ENCODE results near the gene SMCR8. TPM values are rescaled to one million over a fixed set of nuclear protein-coding genes. Genes with fewer than 3 reads are reported as not detected.

The SMCR8 gene
- total and polyA plus RNA-seq, 2 donors (not counting 3 experiments of a cell fraction or from before 2014, with no cell fraction given): 9.5 to 17.6 TPM

- dilution Hi-C loops (cut with MboI; ENCODE audit: extremely low pct_ligation_motif_present, low sequenced_read_pairs): no loop called here
- Histone ChIP-seq H3K4me3 (replicated peaks in 1 of 3; ENCODE audit: insufficient read depth in 1 of 3, low read depth in 1 of 3, low read length in 3 of 3) (no peak overlapping the region), H3K27me3 (ENCODE audit: control insufficient read depth in 2 of 2, insufficient read depth in 2 of 2, low read length in 2 of 2) (no peaks in the 10 kb centered on the region), H4K20me1 (replicated peaks; ENCODE audit: control insufficient read depth, extremely low read depth, insufficient read depth, low read length) (no peaks in the 10 kb centered on the region), H3K4me1 (ENCODE audit: control insufficient read depth, extremely low read depth, insufficient read depth, low read length) (no peaks in the 10 kb centered on the region), H3K9me3 (replicated peaks; ENCODE audit: control insufficient read depth, insufficient read depth, low read length) (no peaks in the 10 kb centered on the region), H3K79me2 (ENCODE audit: control insufficient read depth, insufficient read depth, low read length) (no peaks in the 10 kb centered on the region), H3K27ac (ENCODE audit: insufficient read depth, low read depth, low read length) (no peak overlapping the region), H3K4me2 (ENCODE audit: insufficient read depth, low read length) (no peak overlapping the region), H3K9ac (replicated peaks; ENCODE audit: extremely low read depth, insufficient read depth, low read length) (no peak overlapping the region), H3K9me1 (replicated peaks; ENCODE audit: control insufficient read depth, extremely low read depth, insufficient read depth, low read length) (no peaks in the 10 kb centered on the region), H2AFZ (ENCODE audit: low read depth, low read length) (no peak overlapping the region), H3K36me3 (ENCODE audit: control insufficient read depth in 2 of 2, extremely low read depth in 1 of 2, insufficient read depth in 2 of 2, low read length in 2 of 2) (peaks cover 3 to 40% of the 10 kb centered on the region in 2 experiments)
- TF ChIP-seq FOS (IDR thresholded peaks at IDR 0.05; ENCODE audit: borderline replicate concordance, insufficient read depth, low read length) (no peak), POLR2AphosphoS5 (IDR thresholded peaks at IDR 0.05; ENCODE audit: insufficient read depth, low read depth, low read length) (no peak), EZH2 (IDR thresholded peaks at IDR 0.05; ENCODE audit: borderline replicate concordance, low read depth, low read length, severe bottlenecking) (no peak), JUN (IDR thresholded peaks at IDR 0.05; ENCODE audit: borderline replicate concordance, insufficient read depth, insufficient read length, low read depth) (no peak), POLR2A (IDR thresholded peaks at IDR 0.05; ENCODE audit: low read depth, low read length) (no peak), MAX (IDR thresholded peaks at IDR 0.05; ENCODE audit: insufficient read depth, insufficient read length) (no peak), GATA2 (IDR thresholded peaks at IDR 0.05; ENCODE audit: insufficient read depth, insufficient read length, low read depth, low read length) (no peak), MYC (IDR thresholded peaks at IDR 0.05; ENCODE audit: low read depth, low read length) (no peak), CTCF (IDR thresholded peaks at IDR 0.05; ENCODE audit: extremely low read depth in 1 of 2, insufficient read depth in 1 of 2, low read depth in 1 of 2, low read length in 2 of 2) (no peak)
- intact Hi-C loops (cut with micrococcal nuclease): no loop called here
- FAIRE-seq (no peak), DNase-seq (ENCODE audit: low read depth, low spot score) (no peak)
- POLR2A ChIA-PET: no interaction called here
- CTCF ChIA-PET: no interaction called here
- no TSS peak for BruUV-seq (replicated peaks)
Measured at GRCh38 chr17:18327556-18327955, 12.5 kb downstream of the SMCR8 start.
